Panc1 (cell line): ENCODE results near the gene HS6ST3. TPM values are rescaled to one million over a fixed set of nuclear protein-coding genes. Genes with fewer than 3 reads are reported as not detected.

Experiments used
- ATAC-seq: fragments of 200-7000 bp; cut with Tn5 transposase; 2 replicates; pipeline ENCODE4 v1.9.1; 2020; ENCODE audit warnings: mild to moderate bottlenecking, moderate library complexity
- BruUV-seq: library from RNA; stranded (reverse); fragments of 400-500 nt; replicated peaks from 2 replicates; lab custom pipeline; 2021; lab: Mats Ljungman, UMichigan
- CTCF ChIA-PET: fragments of 300-600 bp; sonication (Branson Sonifier 250); formaldehyde crosslinking; loops from one replicate; lab custom pipeline; 2022; ENCODE audit warnings: antibody characterized with exemption; lab: Charles Lee
- POLR2A ChIA-PET: fragments of 300-600 bp; sonication (Branson Sonifier 250); formaldehyde crosslinking; loops from one replicate; lab custom pipeline; 2022; ENCODE audit warnings: antibody characterized with exemption; lab: Charles Lee
- DNase-seq: peaks from one replicate; pipeline ENCODE4 v3.0.0-alpha.2; 2010; ENCODE audit warnings: low read depth, low spot score
- H3K27ac ChIP-seq: 2 replicates; pipeline ENCODE4 v1.5.1; 2011; ENCODE audit warnings: mild to moderate bottlenecking, low read length, inconsistent platforms
- H3K27me3 ChIP-seq: fragments of 200-500 bp; sonication (Bioruptor generic); 2 replicates; pipeline ENCODE4 v1.6.0; 2014; ENCODE audit warnings: low read length, inconsistent platforms; ENCODE audit not compliant: control insufficient read depth, insufficient read depth
- H3K36me3 ChIP-seq: fragments of 200-500 bp; sonication (Bioruptor generic); 2 replicates; pipeline ENCODE4 v1.5.1; 2014; ENCODE audit warnings: inconsistent platforms, mild to moderate bottlenecking, low read length, moderate library complexity; ENCODE audit not compliant: control insufficient read depth, insufficient read depth
- H3K4me1 ChIP-seq: 2 replicates; pipeline ENCODE4 v1.5.1; 2011; ENCODE audit warnings: inconsistent platforms, mild to moderate bottlenecking, low read length, moderate library complexity; ENCODE audit not compliant: control insufficient read depth, insufficient read depth
- H3K4me3 ChIP-seq, 2 experiments: 2 replicates each; pipeline ENCODE4 v1.5.1; 2011 to 2012; ENCODE audit warnings: low read depth in 2 of 2, low read length in 2 of 2, mild to moderate bottlenecking in 2 of 2, inconsistent platforms in 1 of 2, moderate library complexity in 1 of 2
- H3K9me3 ChIP-seq: fragments of 200-500 bp; sonication (Bioruptor generic); 2 replicates; pipeline ENCODE4 v1.5.1; 2014; ENCODE audit warnings: low read depth, mild to moderate bottlenecking, inconsistent platforms, low read length, moderate library complexity; ENCODE audit not compliant: control insufficient read depth, insufficient read depth
- CTCF ChIP-seq: fragments of 450-650 bp; IDR thresholded peaks from 2 replicates; pipeline ENCODE4 v1.5.1; 2017; ENCODE audit warnings: mild to moderate bottlenecking
- POLR2AphosphoS5 ChIP-seq: IDR thresholded peaks from 2 replicates; pipeline ENCODE4 v1.6.1; 2012; ENCODE audit warnings: mild to moderate bottlenecking, low read depth, low read length, moderate library complexity
- REST ChIP-seq, 2 experiments: IDR thresholded peaks; 2 replicates each; pipeline ENCODE4 v1.6.1; 2011 to 2012; ENCODE audit warnings: low read depth in 2 of 2, control low read depth in 1 of 2, low read length in 1 of 2, mild to moderate bottlenecking in 1 of 2, moderate library complexity in 1 of 2; ENCODE audit not compliant: insufficient read depth in 1 of 2
- SIN3A ChIP-seq: IDR thresholded peaks from 2 replicates; pipeline ENCODE4 v1.6.1; 2012; ENCODE audit warnings: low read depth, mild to moderate bottlenecking, low read length, moderate library complexity, borderline replicate concordance; ENCODE audit not compliant: insufficient read depth
- TCF7L2 ChIP-seq: IDR thresholded peaks from 2 replicates; pipeline ENCODE4 v1.6.1; 2011; ENCODE audit warnings: mild to moderate bottlenecking, low read depth, low read length, inconsistent platforms
- in situ Hi-C: cut with HindIII; loops from 2 replicates; pipeline ENCODE4 v1.10.0; 2016; ENCODE audit warnings: low sequenced_read_pairs, low pct_unique_long_range_greater_than_20kb
- intact Hi-C: fragments of 100-400 bp; cut with micrococcal nuclease; formaldehyde crosslinking; loops from one replicate; pipeline ENCODE4 v1.10.0; 2022; ENCODE audit not compliant: unreplicated experiment
- total RNA-seq: library from RNA; stranded (reverse); gene quantifications from one replicate; pipeline ENCODE4 v1.2.1, GENCODE V29; 2021; ENCODE audit not compliant: unreplicated experiment

Gene HS6ST3
- total RNA-seq, 1 experiment from 2014 or later: 0.13 TPM

GRCh38 chr13:96159725-96160124 is 69.8 kb downstream of the HS6ST3 start:
- no peak for ATAC-seq
- no peaks in the 10 kb centered on the region for H3K9me3 ChIP-seq
- no peak for DNase-seq
- intact Hi-C loops (no loop called here), in situ Hi-C loops (no loop called here)
- no TSS peak for BruUV-seq
- no peak overlapping the region for H3K4me3 ChIP-seq
- H3K36me3 ChIP-seq: no peaks in the 10 kb centered on the region
- CTCF ChIA-PET: no interaction called here
- POLR2A ChIA-PET: no interaction called here
- no peak overlapping the region for H3K27ac ChIP-seq
- H3K27me3 ChIP-seq: no peaks in the 10 kb centered on the region
- H3K4me1 ChIP-seq: no peaks in the 10 kb centered on the region
- TF ChIP-seq SIN3A (no peak), REST (IDR thresholded peaks at IDR 0.05; ENCODE audit: insufficient read depth in 1 of 2, low read depth in 2 of 2, low read length in 1 of 2) (no peak), POLR2AphosphoS5 (no peak), TCF7L2 (no peak), CTCF (no peak)

- ChIA-PET CTCF (no interaction called here), POLR2A (no interaction called here)
- Histone ChIP-seq H3K9me3 (no peaks in the 10 kb centered on the region), H3K4me1 (no peaks in the 10 kb centered on the region), H3K36me3 (no peaks in the 10 kb centered on the region), H3K4me3 (no peak overlapping the region), H3K27me3 (no peaks in the 10 kb centered on the region), H3K27ac (no peak overlapping the region)
- DNase-seq (no peak), ATAC-seq (no peak)
- BruUV-seq: no TSS peak
- in situ Hi-C loops (no loop called here), intact Hi-C loops (no loop called here)
- TF ChIP-seq REST (IDR thresholded peaks at IDR 0.05; ENCODE audit: insufficient read depth in 1 of 2, low read depth in 2 of 2, low read length in 1 of 2) (no peak), TCF7L2 (no peak), POLR2AphosphoS5 (no peak)
Measured at GRCh38 chr13:96161141-96161540, 71.2 kb downstream of the HS6ST3 start.
